OCI-LY7 (cell line): Measurements from ENCODE around the gene MUC4. TPM values are rescaled to one million over a fixed set of nuclear protein-coding genes. Genes with fewer than 3 reads are reported as not detected.

Experiments used
- BruUV-seq: library from RNA; stranded (reverse); fragments of 400-500 nt; replicated peaks from 2 replicates; lab custom pipeline; 2021; lab: Mats Ljungman, UMichigan
- CTCF ChIA-PET: fragments of 300-600 bp; sonication (Branson Sonifier 250); formaldehyde crosslinking; loops from one replicate; lab custom pipeline; 2022; ENCODE audit warnings: antibody characterized with exemption; ENCODE audit not compliant: unreplicated experiment; lab: Charles Lee
- POLR2A ChIA-PET: fragments of 300-600 bp; sonication (Branson Sonifier 250); formaldehyde crosslinking; loops from one replicate; lab custom pipeline; 2022; ENCODE audit warnings: antibody characterized with exemption; lab: Charles Lee
- DNase-seq: peaks from one replicate; pipeline ENCODE4 v3.0.0-alpha.2; 2015; ENCODE audit warnings: low spot score
- H2AFZ ChIP-seq: fragments of 200-600 bp; sonication (generic), shearing (Covaris generic); 2 replicates; pipeline ENCODE4 v1.6.1; 2014; ENCODE audit warnings: mild to moderate bottlenecking, antibody characterized with exemption, low read length, moderate library complexity
- H3K27ac ChIP-seq: fragments of 200-600 bp; sonication (generic); 2 replicates; pipeline ENCODE4 v1.5.1; 2014; ENCODE audit warnings: mixed run types, low read depth, mild to moderate bottlenecking, moderate library complexity, low read length, inconsistent platforms; ENCODE audit not compliant: poor library complexity, severe bottlenecking
- H3K36me3 ChIP-seq: fragments of 200-600 bp; sonication (generic); 2 replicates; pipeline ENCODE4 v1.6.1; 2014; ENCODE audit warnings: mild to moderate bottlenecking, antibody characterized with exemption, low read length, moderate library complexity, mixed read lengths; ENCODE audit not compliant: insufficient read depth
- H3K4me1 ChIP-seq: fragments of 200-600 bp; sonication (generic); 2 replicates; pipeline ENCODE4 v1.5.1; 2014; ENCODE audit warnings: mild to moderate bottlenecking, low read length; ENCODE audit not compliant: insufficient read depth, poor library complexity, severe bottlenecking
- H3K4me2 ChIP-seq: fragments of 200-600 bp; sonication (generic); 2 replicates; pipeline ENCODE4 v1.6.1; 2014; ENCODE audit warnings: mild to moderate bottlenecking, low read length
- H3K4me3 ChIP-seq: fragments of 200-600 bp; sonication (generic); 2 replicates; pipeline ENCODE4 v1.5.1; 2014; ENCODE audit warnings: mild to moderate bottlenecking, low read depth, low read length; ENCODE audit not compliant: poor library complexity, severe bottlenecking
- H3K79me2 ChIP-seq: fragments of 200-600 bp; sonication (generic); 2 replicates; pipeline ENCODE4 v1.6.1; 2016; ENCODE audit warnings: low read depth, mild to moderate bottlenecking, low read length, moderate library complexity, mixed read lengths; ENCODE audit not compliant: insufficient read depth
- H3K9me2 ChIP-seq: fragments of 200-600 bp; sonication (generic); 2 replicates; pipeline ENCODE4 v1.6.1; 2016; ENCODE audit warnings: mild to moderate bottlenecking, low read length, mixed read lengths; ENCODE audit not compliant: insufficient read depth
- H3K9me3 ChIP-seq: fragments of 200-600 bp; sonication (generic); 2 replicates; pipeline ENCODE4 v1.6.1; 2014; ENCODE audit warnings: mild to moderate bottlenecking, mixed run types, low read length, mixed read lengths
- H4K20me1 ChIP-seq: fragments of 200-600 bp; sonication (generic); 2 replicates; pipeline ENCODE4 v1.6.1; 2014; ENCODE audit warnings: mild to moderate bottlenecking, antibody characterized with exemption, low read length, moderate library complexity, mixed read lengths; ENCODE audit not compliant: insufficient read depth
- CTCF ChIP-seq: fragments of 200-600 bp; sonication (generic); conservative IDR thresholded peaks from 2 replicates; pipeline ENCODE4 v1.5.1; 2014; ENCODE audit warnings: mild to moderate bottlenecking, antibody characterized with exemption, low read length, moderate library complexity, mixed read lengths
- EZH2phosphoT487 ChIP-seq: fragments of 200-600 bp; sonication (generic); IDR thresholded peaks from 2 replicates; pipeline ENCODE4 v1.6.1; 2018; ENCODE audit warnings: low read depth, borderline replicate concordance, mild to moderate bottlenecking, mixed run types, antibody characterized with exemption, low read length, moderate library complexity, mixed read lengths
- intact Hi-C: fragments of 100-400 bp; cut with micrococcal nuclease; formaldehyde crosslinking; loops from one replicate; pipeline ENCODE4 v1.10.0; 2022; ENCODE audit not compliant: unreplicated experiment
- total RNA-seq, 2 experiments: library from RNA; depleted of rRNA in 1 of 2; stranded (reverse); fragments of >200 nt in 1 of 2; shearing (Covaris generic) in 1 of 2; gene quantifications; 2 replicates each; pipeline ENCODE4 v1.2.3, GENCODE V29; 2014 to 2022

Gene MUC4
- total RNA-seq, 2 experiments from 2014 or later = 0.03 to 0.42 TPM

GRCh38 chr3:195762611-195763010 is 49.1 kb downstream of the MUC4 start:
- Histone ChIP-seq H3K4me2 (no peak overlapping the region), H3K4me1 (no peaks in the 10 kb centered on the region), H3K4me3 (no peak overlapping the region), H3K79me2 (no peaks in the 10 kb centered on the region), H4K20me1 (no peaks in the 10 kb centered on the region), H3K36me3 (no peaks in the 10 kb centered on the region), H3K9me2 (no peaks in the 10 kb centered on the region), H3K27ac (no peak overlapping the region), H3K9me3 (no peaks in the 10 kb centered on the region), H2AFZ (no peak overlapping the region)
- POLR2A ChIA-PET = no interaction called here
- CTCF ChIA-PET = no interaction called here
- no peak for DNase-seq
- no peak for TF ChIP-seq EZH2phosphoT487
- no peak for TF ChIP-seq CTCF
- BruUV-seq = no TSS peak
- intact Hi-C loops = no loop called here

GRCh38 chr3:195762249-195762585 is 49.5 kb downstream of the MUC4 start:
- no peak overlapping the region for H2AFZ ChIP-seq
- TF ChIP-seq CTCF (no peak), EZH2phosphoT487 (no peak)
- no peak for DNase-seq
- intact Hi-C loops = no loop called here
- no peaks in the 10 kb centered on the region for H3K9me2 ChIP-seq
- H3K9me3 ChIP-seq = no peaks in the 10 kb centered on the region
- no peak overlapping the region for H3K4me3 ChIP-seq
- no peak overlapping the region for H3K27ac ChIP-seq
- no peaks in the 10 kb centered on the region for H3K79me2 ChIP-seq
- no peaks in the 10 kb centered on the region for H4K20me1 ChIP-seq
- H3K4me1 ChIP-seq = no peaks in the 10 kb centered on the region
- CTCF ChIA-PET = no interaction called here
- BruUV-seq = no TSS peak
- no peaks in the 10 kb centered on the region for H3K36me3 ChIP-seq
- POLR2A ChIA-PET = no interaction called here
- no peak overlapping the region for H3K4me2 ChIP-seq

- no peak for DNase-seq
- Histone ChIP-seq H3K36me3 (no peaks in the 10 kb centered on the region), H2AFZ (no peak overlapping the region), H3K9me3 (no peaks in the 10 kb centered on the region), H4K20me1 (no peaks in the 10 kb centered on the region), H3K79me2 (no peaks in the 10 kb centered on the region), H3K4me2 (no peak overlapping the region), H3K4me3 (no peak overlapping the region), H3K4me1 (no peaks in the 10 kb centered on the region), H3K9me2 (no peaks in the 10 kb centered on the region), H3K27ac (no peak overlapping the region)
- POLR2A ChIA-PET = no interaction called here
- no peak for TF ChIP-seq EZH2phosphoT487
- no peak for TF ChIP-seq CTCF
- intact Hi-C loops = no loop called here
- CTCF ChIA-PET = no interaction called here
- no TSS peak for BruUV-seq
Measured at GRCh38 chr3:195761567-195762248, 50.0 kb downstream of the MUC4 start.
